ENCODE measurements around the gene EFCAB5.
A peak's percentile ranks its signal among the peaks of the same experiment; 100 is the strongest.
"Not testable (repeated sequence)": the region's sequence is repeated elsewhere in the genome, so short reads cannot be mapped to it uniquely, and the experiment has no call there.

Gene EFCAB5

DNA sequence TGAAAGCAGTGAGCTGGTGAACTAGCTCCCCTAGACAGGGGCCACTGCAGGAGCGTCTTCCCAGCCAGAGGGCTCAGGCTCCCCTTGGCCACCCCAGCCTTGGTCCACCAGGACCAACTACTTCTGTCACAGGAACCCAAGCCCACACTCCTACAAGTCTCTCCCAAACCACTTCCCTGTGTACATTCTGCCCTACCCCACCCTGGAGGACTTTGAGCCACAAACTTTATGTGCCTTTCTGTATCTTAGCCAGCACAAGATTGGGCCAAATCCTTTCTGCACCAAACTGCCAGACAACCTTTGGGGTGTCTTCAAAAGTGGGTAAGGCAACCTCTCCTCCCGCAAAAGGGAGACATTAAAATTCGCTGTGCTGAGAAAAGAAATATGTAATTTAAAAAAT lies 31.6 kb downstream of the EFCAB5 start:
- no peaks in the 10 kb centered on the region for H3K9me3 ChIP-seq (replicated peaks; ENCODE audit: low read length)
- H3K36me3 ChIP-seq (ENCODE audit: insufficient read depth, low read length) = no peaks in the 10 kb centered on the region
- H3K4me1 ChIP-seq (ENCODE audit: control insufficient read depth, insufficient read depth, low read length) = peaks cover 2% of the 10 kb centered on the region
- H3K4me3 ChIP-seq (ENCODE audit: low read length) = no peak overlapping the region
- no peaks in the 10 kb centered on the region for H3K27me3 ChIP-seq (ENCODE audit: control insufficient read depth, insufficient read depth, low read length)
- no peak overlapping the region for H3K9ac ChIP-seq (ENCODE audit: low read depth, low read length)
- H3K4me2 ChIP-seq (ENCODE audit: low read length) = no peak overlapping the region

DNA sequence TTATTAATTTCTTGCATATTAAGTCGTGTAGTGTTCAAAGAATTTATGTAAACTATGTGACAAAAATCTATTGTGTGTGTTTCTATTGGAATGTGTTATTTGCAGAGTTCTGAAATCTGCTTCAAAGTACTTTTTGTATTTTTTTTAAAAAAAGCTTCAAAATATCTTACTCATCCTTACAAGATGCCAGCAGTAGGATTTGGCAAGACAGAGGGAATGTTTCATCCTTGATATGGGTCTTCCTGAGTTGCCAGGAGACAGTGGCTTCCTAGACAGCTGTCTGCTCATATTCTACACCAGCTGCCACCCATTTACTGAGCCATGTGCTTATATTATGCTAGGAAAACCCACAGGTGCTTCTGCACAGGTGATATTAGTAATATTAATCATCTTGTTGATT lies 36.4 kb downstream of the EFCAB5 start:
- Histone ChIP-seq H3K4me2 (ENCODE audit: low read length) (no peak overlapping the region), H3K9ac (ENCODE audit: low read depth, low read length) (no peak overlapping the region), H3K36me3 (ENCODE audit: insufficient read depth, low read length) (no peaks in the 10 kb centered on the region), H3K27me3 (ENCODE audit: control insufficient read depth, insufficient read depth, low read length) (no peaks in the 10 kb centered on the region), H3K4me3 (ENCODE audit: low read length) (no peak overlapping the region), H3K4me1 (ENCODE audit: control insufficient read depth, insufficient read depth, low read length) (peaks cover 3% of the 10 kb centered on the region), H3K9me3 (replicated peaks; ENCODE audit: low read length) (no peaks in the 10 kb centered on the region)

DNA sequence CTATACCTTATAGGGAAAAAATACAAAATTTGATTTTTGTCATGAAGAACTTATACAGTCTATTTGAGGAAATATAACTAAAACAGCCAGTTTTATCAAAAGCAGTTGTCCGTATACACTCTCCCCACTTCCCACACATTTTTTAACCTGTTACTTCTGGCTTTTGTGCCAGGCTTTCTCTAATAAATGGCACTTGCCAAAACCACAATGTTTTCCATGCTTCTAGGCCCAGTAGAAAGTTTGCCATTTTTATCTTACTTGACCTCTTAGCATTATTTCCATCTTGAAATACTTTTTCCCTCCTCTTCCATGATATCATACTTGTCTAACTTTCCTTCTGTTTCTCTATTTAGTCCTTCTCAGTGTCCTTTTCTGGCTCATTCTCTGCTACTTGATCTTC lies 38.8 kb downstream of the EFCAB5 start:
- no peak overlapping the region for H3K4me2 ChIP-seq (ENCODE audit: low read length)
- no peaks in the 10 kb centered on the region for H3K9me3 ChIP-seq (replicated peaks; ENCODE audit: low read length)
- no peaks in the 10 kb centered on the region for H3K27me3 ChIP-seq (ENCODE audit: control insufficient read depth, insufficient read depth, low read length)
- H3K36me3 ChIP-seq (ENCODE audit: insufficient read depth, low read length) = no peaks in the 10 kb centered on the region
- H3K9ac ChIP-seq (ENCODE audit: low read depth, low read length) = no peak overlapping the region
- H3K4me1 ChIP-seq (ENCODE audit: control insufficient read depth, insufficient read depth, low read length) = peaks cover 3% of the 10 kb centered on the region
- H3K4me3 ChIP-seq (ENCODE audit: low read length) = no peak overlapping the region

DNA sequence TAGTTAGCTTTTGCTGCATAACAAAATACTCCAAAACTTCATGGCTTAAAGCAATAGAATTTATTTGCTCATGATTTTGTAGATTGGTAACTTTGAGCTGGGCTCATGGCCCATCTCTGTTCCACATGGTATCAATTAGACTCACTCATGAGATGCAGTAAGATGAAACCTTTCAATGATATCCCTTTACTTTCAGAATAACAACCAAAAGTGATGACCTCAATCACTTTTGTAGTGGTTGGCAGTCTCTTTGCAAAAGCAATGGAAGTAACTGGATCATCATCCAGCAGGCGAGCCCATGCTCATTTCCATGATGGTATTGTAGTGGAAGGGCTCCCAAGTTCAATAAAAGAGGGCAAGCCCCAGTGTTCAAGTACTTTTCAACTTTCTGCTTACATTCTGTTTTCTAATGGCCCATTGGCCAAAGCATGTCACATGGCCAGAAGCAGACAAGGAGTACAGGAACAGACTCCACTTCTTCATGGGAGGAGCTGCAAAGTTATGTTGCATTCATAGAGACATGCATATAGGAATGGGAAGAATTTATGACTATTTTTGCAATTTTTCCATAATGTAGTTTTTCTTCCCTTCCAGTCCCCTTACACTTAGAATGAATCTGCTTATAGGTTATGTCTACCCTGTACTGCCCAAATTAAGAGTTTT lies 41.7 kb downstream of the EFCAB5 start:
- Histone ChIP-seq H3K27me3 (ENCODE audit: control insufficient read depth, insufficient read depth, low read length) (no peaks in the 10 kb centered on the region), H3K4me1 (ENCODE audit: control insufficient read depth, insufficient read depth, low read length) (peaks cover under 1% of the 10 kb centered on the region), H3K9me3 (replicated peaks; ENCODE audit: low read length) (no peaks in the 10 kb centered on the region), H3K4me2 (ENCODE audit: low read length) (no peak overlapping the region), H3K36me3 (ENCODE audit: insufficient read depth, low read length) (no peaks in the 10 kb centered on the region), H3K4me3 (ENCODE audit: low read length) (no peak overlapping the region), H3K9ac (ENCODE audit: low read depth, low read length) (no peak overlapping the region)

DNA sequence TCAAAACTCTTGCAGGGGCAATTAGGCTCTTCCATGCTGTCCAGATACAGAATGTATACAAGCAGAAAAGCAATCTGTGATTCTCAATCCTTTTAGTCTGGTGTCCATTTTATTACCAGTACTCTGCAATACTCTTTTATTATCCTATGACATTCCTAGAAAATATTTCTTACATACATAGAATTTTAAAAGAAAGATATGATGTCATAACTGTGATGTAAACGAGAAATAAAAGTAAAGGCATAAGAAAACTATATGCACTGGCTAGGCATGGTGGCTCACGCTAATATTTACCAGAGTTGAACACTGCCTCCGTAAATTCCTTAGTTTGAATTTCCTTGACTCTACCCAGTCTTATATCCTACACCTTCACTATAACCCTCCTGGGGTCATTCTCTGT lies 55.0 kb downstream of the EFCAB5 start:
- no peak overlapping the region for H3K4me2 ChIP-seq (ENCODE audit: low read length)
- H3K4me1 ChIP-seq (ENCODE audit: control insufficient read depth, insufficient read depth, low read length) = peaks cover 11% of the 10 kb centered on the region
- H3K36me3 ChIP-seq (ENCODE audit: insufficient read depth, low read length) = no peaks in the 10 kb centered on the region
- no peaks in the 10 kb centered on the region for H3K9me3 ChIP-seq (replicated peaks; ENCODE audit: low read length)
- peaks cover 5% of the 10 kb centered on the region for H3K27me3 ChIP-seq (ENCODE audit: control insufficient read depth, insufficient read depth, low read length)
- no peak overlapping the region for H3K9ac ChIP-seq (ENCODE audit: low read depth, low read length)
- no peak overlapping the region for H3K4me3 ChIP-seq (ENCODE audit: low read length)

DNA sequence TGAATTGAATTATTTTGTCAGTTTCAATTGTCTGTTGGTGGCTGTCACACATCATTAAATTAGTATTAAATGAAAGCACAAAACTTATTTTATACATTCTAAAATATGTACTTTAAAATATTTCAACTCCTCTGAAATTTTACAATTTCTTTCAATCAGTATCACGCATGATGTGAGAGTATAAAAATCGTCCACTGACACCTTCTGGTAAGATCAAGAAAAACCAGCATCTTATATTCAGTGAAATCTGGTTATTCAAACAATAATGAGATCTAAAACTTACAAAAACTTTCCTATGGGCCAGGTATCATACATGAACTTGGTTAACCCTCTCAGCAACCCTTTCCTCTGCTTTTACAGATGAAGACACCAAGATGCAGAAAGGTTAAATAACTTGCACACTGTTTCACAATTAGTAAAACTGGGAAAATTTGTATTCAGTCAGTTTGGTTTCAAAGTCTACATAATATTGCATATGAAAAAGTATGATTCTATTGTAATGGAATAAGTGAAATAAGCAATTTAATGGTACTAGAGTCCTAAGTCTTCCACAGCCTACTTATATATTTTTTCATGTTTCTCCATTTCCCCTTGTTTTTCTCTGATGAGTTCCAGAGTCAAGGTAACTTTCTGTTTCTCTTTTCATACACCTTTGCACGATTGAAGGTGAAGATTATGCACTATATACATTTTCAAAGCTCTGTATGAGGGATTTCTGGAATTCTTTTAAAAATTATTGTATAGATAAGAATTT lies 58.7 kb downstream of the EFCAB5 start:
- H3K9ac ChIP-seq (ENCODE audit: low read depth, low read length) = no peak overlapping the region
- H3K9me3 ChIP-seq (replicated peaks; ENCODE audit: low read length) = no peaks in the 10 kb centered on the region
- peak overlapping the region; percentile 15 for H3K4me2 ChIP-seq (ENCODE audit: low read length)
- H3K4me3 ChIP-seq (ENCODE audit: low read length) = no peak overlapping the region
- H3K36me3 ChIP-seq (ENCODE audit: insufficient read depth, low read length) = no peaks in the 10 kb centered on the region
- peaks cover 11% of the 10 kb centered on the region for H3K4me1 ChIP-seq (ENCODE audit: control insufficient read depth, insufficient read depth, low read length)
- H3K27me3 ChIP-seq (ENCODE audit: control insufficient read depth, insufficient read depth, low read length) = peaks cover 2% of the 10 kb centered on the region

DNA sequence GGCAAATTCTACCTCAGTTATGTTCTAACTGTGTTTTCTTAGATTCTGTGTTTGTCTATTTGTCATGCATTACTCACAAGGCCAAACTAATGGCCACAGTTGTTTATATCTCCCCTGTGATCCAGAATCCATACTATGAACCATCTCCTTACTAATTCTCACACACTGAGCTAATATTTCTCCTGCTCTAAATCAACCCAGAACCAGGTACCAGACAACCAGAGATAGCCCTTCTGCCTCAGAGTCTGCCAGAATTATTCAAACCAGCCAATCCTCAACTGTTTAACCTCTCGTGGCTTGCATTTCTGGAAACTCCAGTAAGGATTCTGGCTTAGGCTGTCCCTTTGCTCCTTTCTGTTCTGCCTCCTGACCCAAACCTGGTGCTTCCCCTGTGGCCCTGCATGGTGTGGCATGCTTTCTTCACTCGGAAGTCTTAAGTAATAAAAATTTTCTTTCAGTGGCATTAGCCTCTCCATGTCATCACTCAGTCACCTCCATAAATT lies 59.4 kb downstream of the EFCAB5 start:
- Histone ChIP-seq H3K9me3 (replicated peaks; ENCODE audit: low read length) (no peaks in the 10 kb centered on the region), H3K9ac (ENCODE audit: low read depth, low read length) (no peak overlapping the region), H3K36me3 (ENCODE audit: insufficient read depth, low read length) (no peaks in the 10 kb centered on the region), H3K27me3 (ENCODE audit: control insufficient read depth, insufficient read depth, low read length) (no peaks in the 10 kb centered on the region), H3K4me1 (ENCODE audit: control insufficient read depth, insufficient read depth, low read length) (peaks cover 11% of the 10 kb centered on the region), H3K4me3 (ENCODE audit: low read length) (no peak overlapping the region), H3K4me2 (ENCODE audit: low read length) (peak overlapping the region; percentile 15)

DNA sequence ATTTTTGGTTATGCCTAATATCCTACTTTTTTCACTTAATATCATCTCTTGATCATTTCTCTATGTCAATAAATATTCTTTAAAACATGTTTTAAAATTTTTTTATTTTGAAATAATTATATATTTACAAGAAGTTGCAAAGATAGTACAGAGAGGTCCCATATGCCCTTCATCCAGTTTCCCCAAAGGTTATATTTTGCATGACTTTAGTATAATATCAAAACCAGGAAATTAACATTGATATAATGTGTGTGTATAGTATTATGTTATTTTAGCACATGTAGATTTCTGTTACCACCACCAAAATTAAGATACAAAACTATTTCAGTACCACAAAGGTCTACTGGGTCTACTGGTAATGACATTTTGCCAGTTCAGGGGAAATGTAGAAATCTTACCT lies 60.7 kb downstream of the EFCAB5 start:
- H3K27me3 ChIP-seq (ENCODE audit: control insufficient read depth, insufficient read depth, low read length) = no peaks in the 10 kb centered on the region
- H3K9me3 ChIP-seq (replicated peaks; ENCODE audit: low read length) = no peaks in the 10 kb centered on the region
- no peak overlapping the region for H3K4me2 ChIP-seq (ENCODE audit: low read length)
- no peaks in the 10 kb centered on the region for H3K36me3 ChIP-seq (ENCODE audit: insufficient read depth, low read length)
- H3K4me1 ChIP-seq (ENCODE audit: control insufficient read depth, insufficient read depth, low read length) = peaks cover 11% of the 10 kb centered on the region
- H3K4me3 ChIP-seq (ENCODE audit: low read length) = no peak overlapping the region
- H3K9ac ChIP-seq (ENCODE audit: low read depth, low read length) = no peak overlapping the region

DNA sequence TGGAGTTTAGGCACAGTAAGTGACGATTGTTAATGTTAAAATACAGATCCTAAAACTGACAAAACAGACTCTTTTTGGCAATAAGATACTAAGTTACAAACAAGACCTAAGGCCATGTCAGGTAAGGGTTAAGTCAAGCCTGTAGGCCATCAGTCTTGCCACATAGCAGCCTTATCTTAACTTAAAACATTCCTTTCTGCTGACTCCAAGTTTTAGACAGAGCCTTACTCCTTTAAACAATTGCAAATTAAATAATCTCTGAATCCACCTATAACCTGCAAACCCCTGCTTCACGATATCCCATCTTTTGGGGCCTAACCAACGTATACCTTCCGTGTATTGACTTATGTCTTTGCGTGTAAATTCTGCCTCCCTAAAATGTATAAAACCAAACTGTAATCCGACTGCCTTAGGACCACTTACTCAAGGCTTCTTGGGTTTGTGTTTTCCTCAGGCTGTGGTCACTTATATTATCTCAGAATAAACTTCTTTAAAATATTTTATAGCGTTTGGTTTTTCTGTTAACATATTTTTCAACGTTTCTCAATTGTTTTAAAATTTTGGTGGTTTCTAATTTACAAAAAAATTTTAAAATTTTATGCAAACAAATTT lies 64.4 kb downstream of the EFCAB5 start:
- no peaks in the 10 kb centered on the region for H3K36me3 ChIP-seq (ENCODE audit: insufficient read depth, low read length)
- no peaks in the 10 kb centered on the region for H3K9me3 ChIP-seq (replicated peaks; ENCODE audit: low read length)
- no peak overlapping the region for H3K4me2 ChIP-seq (ENCODE audit: low read length)
- H3K4me3 ChIP-seq (ENCODE audit: low read length) = no peak overlapping the region
- no peak overlapping the region for H3K9ac ChIP-seq (ENCODE audit: low read depth, low read length)
- no peaks in the 10 kb centered on the region for H3K27me3 ChIP-seq (ENCODE audit: control insufficient read depth, insufficient read depth, low read length)
- peaks cover 4% of the 10 kb centered on the region for H3K4me1 ChIP-seq (ENCODE audit: control insufficient read depth, insufficient read depth, low read length)

DNA sequence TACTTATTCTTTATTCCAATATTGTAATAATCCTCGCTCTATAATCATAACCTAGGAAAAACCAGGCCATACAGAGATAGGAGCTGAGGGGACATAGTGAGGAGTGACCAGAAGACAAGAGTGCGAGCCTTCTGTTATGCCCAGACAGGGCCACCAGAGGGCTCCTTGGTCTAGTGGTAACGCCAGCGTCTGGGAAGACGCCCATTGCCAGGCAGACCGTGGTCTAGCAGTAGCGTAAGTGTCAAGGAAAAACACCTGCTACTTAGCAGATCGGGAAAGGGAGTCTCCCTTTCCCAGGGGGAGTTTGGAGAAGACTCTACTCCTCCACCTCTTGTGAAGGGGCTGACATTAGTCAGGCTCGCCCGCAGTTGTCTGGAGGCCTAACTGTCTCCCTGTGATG lies 70.5 kb downstream of the EFCAB5 start:
- not testable (repeated sequence) for H3K4me1 ChIP-seq (ENCODE audit: control insufficient read depth, insufficient read depth, low read length); H3K4me2 ChIP-seq (ENCODE audit: low read length); H3K9ac ChIP-seq (ENCODE audit: low read depth, low read length); H3K27me3 ChIP-seq (ENCODE audit: control insufficient read depth, insufficient read depth, low read length); H3K9me3 ChIP-seq (replicated peaks; ENCODE audit: low read length); H3K4me3 ChIP-seq (ENCODE audit: low read length); H3K36me3 ChIP-seq (ENCODE audit: insufficient read depth, low read length)

DNA sequence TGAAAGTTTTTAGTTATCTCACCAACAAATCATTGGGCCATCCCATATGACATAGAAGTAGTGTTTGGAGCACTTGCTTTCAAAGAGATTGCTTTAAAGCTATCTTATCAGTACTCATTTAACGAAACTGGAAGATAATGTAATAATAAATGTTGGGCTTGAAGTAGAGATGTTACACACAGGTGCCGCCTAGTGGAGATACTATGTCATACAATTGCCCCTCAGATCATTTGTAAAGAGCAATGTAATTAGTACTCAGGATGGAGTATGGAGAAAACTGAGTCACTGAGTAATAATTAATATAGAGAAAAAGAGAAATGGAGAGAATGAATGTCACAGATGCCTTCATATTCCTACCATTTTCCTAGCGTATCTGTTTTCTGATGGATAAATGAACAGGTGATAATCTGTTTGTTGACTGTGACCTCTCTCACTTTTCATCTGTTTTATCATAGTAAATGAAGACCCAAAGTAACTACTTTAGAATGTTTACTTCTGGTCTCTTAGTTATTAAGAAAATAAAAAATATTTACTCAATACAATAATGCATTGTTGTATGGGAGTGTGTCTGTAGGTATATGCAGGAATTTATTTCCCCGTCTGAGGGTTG lies 80.4 kb downstream of the EFCAB5 start:
- Histone ChIP-seq H3K4me2 (ENCODE audit: low read length) (peak overlapping the region; percentile 6), H3K36me3 (ENCODE audit: insufficient read depth, low read length) (no peaks in the 10 kb centered on the region), H3K4me3 (ENCODE audit: low read length) (no peak overlapping the region), H3K9ac (ENCODE audit: low read depth, low read length) (no peak overlapping the region), H3K9me3 (replicated peaks; ENCODE audit: low read length) (no peaks in the 10 kb centered on the region), H3K27me3 (ENCODE audit: control insufficient read depth, insufficient read depth, low read length) (peaks cover 4% of the 10 kb centered on the region), H3K4me1 (ENCODE audit: control insufficient read depth, insufficient read depth, low read length) (no peaks in the 10 kb centered on the region)
